Measurements from ENCODE around the gene LRRC3.
"Not testable (repeated sequence)": the region's sequence is repeated elsewhere in the genome, so short reads cannot be mapped to it uniquely, and the experiment has no call there.

LRRC3 gene

GRCh38 chr21:44499211-44499560 lies 43.9 kb downstream of the LRRC3 start:
- TF ChIP-seq CTCF (conservative IDR thresholded peaks at IDR 0.05; ENCODE audit: low read depth, low read length) = no peak
- Histone ChIP-seq H3K36me3 (ENCODE audit: insufficient read depth) (no peaks in the 10 kb centered on the region), H3K4me2 (no peak overlapping the region), H4K20me1 (ENCODE audit: insufficient read depth) (no peaks in the 10 kb centered on the region), H3K9ac (no peak overlapping the region), H2AFZ (ENCODE audit: low read depth) (no peak overlapping the region), H3K4me1 (ENCODE audit: low read depth, poor library complexity, severe bottlenecking) (no peaks in the 10 kb centered on the region), H3K27ac (no peak overlapping the region), H3K27me3 (ENCODE audit: insufficient read depth, low read depth) (peaks cover 99% of the 10 kb centered on the region), H3K4me3 (IDR thresholded peaks at IDR 0.05; ENCODE audit: insufficient read depth, low read depth, low read length) (no peak overlapping the region), H3K79me2 (ENCODE audit: insufficient read depth, low read depth) (no peaks in the 10 kb centered on the region)

GRCh38 chr21:44499631-44500030 lies 44.3 kb downstream of the LRRC3 start:
- Histone ChIP-seq H2AFZ (ENCODE audit: low read depth) (no peak overlapping the region), H3K4me2 (no peak overlapping the region), H3K9ac (no peak overlapping the region), H3K79me2 (ENCODE audit: insufficient read depth, low read depth) (no peaks in the 10 kb centered on the region), H3K4me3 (IDR thresholded peaks at IDR 0.05; ENCODE audit: insufficient read depth, low read depth, low read length) (no peak overlapping the region), H3K27me3 (ENCODE audit: insufficient read depth, low read depth) (peaks cover 97% of the 10 kb centered on the region), H3K4me1 (ENCODE audit: low read depth, poor library complexity, severe bottlenecking) (no peaks in the 10 kb centered on the region), H3K27ac (no peak overlapping the region), H4K20me1 (ENCODE audit: insufficient read depth) (no peaks in the 10 kb centered on the region), H3K36me3 (ENCODE audit: insufficient read depth) (no peaks in the 10 kb centered on the region)
- no peak for TF ChIP-seq CTCF (conservative IDR thresholded peaks at IDR 0.05; ENCODE audit: low read depth, low read length)

- no peak overlapping the region for H3K4me3 ChIP-seq (IDR thresholded peaks at IDR 0.05; ENCODE audit: insufficient read depth, low read depth, low read length)
- no peak for TF ChIP-seq CTCF (conservative IDR thresholded peaks at IDR 0.05; ENCODE audit: low read depth, low read length)
- no peak overlapping the region for H3K4me2 ChIP-seq
- peaks cover 97% of the 10 kb centered on the region for H3K27me3 ChIP-seq (ENCODE audit: insufficient read depth, low read depth)
- no peaks in the 10 kb centered on the region for H3K4me1 ChIP-seq (ENCODE audit: low read depth, poor library complexity, severe bottlenecking)
- no peak overlapping the region for H2AFZ ChIP-seq (ENCODE audit: low read depth)
- H3K27ac ChIP-seq = no peak overlapping the region
- no peak overlapping the region for H3K9ac ChIP-seq
- H3K36me3 ChIP-seq (ENCODE audit: insufficient read depth) = no peaks in the 10 kb centered on the region
- no peaks in the 10 kb centered on the region for H4K20me1 ChIP-seq (ENCODE audit: insufficient read depth)
- no peaks in the 10 kb centered on the region for H3K79me2 ChIP-seq (ENCODE audit: insufficient read depth, low read depth)
Measured at GRCh38 chr21:44500111-44500510, 44.8 kb downstream of the LRRC3 start.

GRCh38 chr21:44502171-44502958 lies 47.1 kb downstream of the LRRC3 start:
- H3K9ac ChIP-seq = no peak overlapping the region
- no peak overlapping the region for H2AFZ ChIP-seq (ENCODE audit: low read depth)
- H3K27me3 ChIP-seq (ENCODE audit: insufficient read depth, low read depth) = peaks cover 95% of the 10 kb centered on the region
- no peaks in the 10 kb centered on the region for H3K36me3 ChIP-seq (ENCODE audit: insufficient read depth)
- H3K4me2 ChIP-seq = no peak overlapping the region
- H3K27ac ChIP-seq = no peak overlapping the region
- no peak overlapping the region for H3K4me3 ChIP-seq (IDR thresholded peaks at IDR 0.05; ENCODE audit: insufficient read depth, low read depth, low read length)
- no peak for TF ChIP-seq CTCF (conservative IDR thresholded peaks at IDR 0.05; ENCODE audit: low read depth, low read length)
- no peaks in the 10 kb centered on the region for H3K4me1 ChIP-seq (ENCODE audit: low read depth, poor library complexity, severe bottlenecking)
- no peaks in the 10 kb centered on the region for H3K79me2 ChIP-seq (ENCODE audit: insufficient read depth, low read depth)
- no peaks in the 10 kb centered on the region for H4K20me1 ChIP-seq (ENCODE audit: insufficient read depth)

- not testable (repeated sequence) for H3K36me3 ChIP-seq (ENCODE audit: insufficient read depth); H3K4me3 ChIP-seq (IDR thresholded peaks at IDR 0.05; ENCODE audit: insufficient read depth, low read depth, low read length); H3K4me2 ChIP-seq; H2AFZ ChIP-seq (ENCODE audit: low read depth); H3K27ac ChIP-seq; H3K4me1 ChIP-seq (ENCODE audit: low read depth, poor library complexity, severe bottlenecking); H4K20me1 ChIP-seq (ENCODE audit: insufficient read depth); H3K9ac ChIP-seq; H3K79me2 ChIP-seq (ENCODE audit: insufficient read depth, low read depth)
- H3K27me3 ChIP-seq (ENCODE audit: insufficient read depth, low read depth) = peaks cover 95% of the 10 kb centered on the region
Measured at GRCh38 chr21:44503006-44503889, 47.9 kb downstream of the LRRC3 start.
